HCT116 (cell line): ENCODE measurements around the gene RBCK1. TPM values are rescaled to one million over a fixed set of nuclear protein-coding genes. Genes with fewer than 3 reads are reported as not detected.

ENCODE experiments used
- ATAC-seq: fragments of 200-7000 bp; cut with Tn5 transposase; 2 replicates; pipeline ENCODE4 v1.9.1; 2020; ENCODE audit warnings: mild to moderate bottlenecking, moderate library complexity
- BruUV-seq: library from RNA; stranded (reverse); fragments of 400-500 nt; replicated peaks from 2 replicates; lab custom pipeline; 2021; lab: Mats Ljungman, UMichigan
- CTCF ChIA-PET: fragments of 300-600 bp; sonication (Branson Sonifier 250); formaldehyde crosslinking; loops from one replicate; lab custom pipeline; 2021; ENCODE audit warnings: antibody characterized with exemption; lab: Charles Lee
- POLR2A ChIA-PET: fragments of 300-600, 350-600 bp; sonication (Branson Sonifier 250); formaldehyde crosslinking; loops from one replicate; lab custom pipeline; 2021; ENCODE audit warnings: antibody characterized with exemption; lab: Charles Lee
- RAD21 ChIA-PET, 2 experiments: fragments of 300-600 bp; sonication (Branson Sonifier 250); formaldehyde crosslinking; loops; one replicate each; lab custom pipeline; 2023; ENCODE audit warnings: low total read pairs in 2 of 2; ENCODE audit not compliant: uncharacterized antibody in 2 of 2, unreplicated experiment in 2 of 2, low non-redundant PET in 1 of 2; lab: Charles Lee
- DNase-seq: peaks from one replicate; pipeline ENCODE4 v3.0.0-alpha.2; 2010; ENCODE audit warnings: low read depth, low spot score
- H2AFZ ChIP-seq: fragments of 200-600 bp; shearing (Covaris generic), sonication (generic); 2 replicates; pipeline ENCODE4 v1.6.1; 2017; ENCODE audit warnings: low read depth, mixed run types, mixed read lengths, antibody characterized with exemption, low read length; ENCODE audit not compliant: poor library complexity, severe bottlenecking
- H3K27ac ChIP-seq: 2 replicates; pipeline ENCODE4 v1.5.1; 2012; ENCODE audit warnings: low read depth, low read length
- H3K27me3 ChIP-seq: fragments of 200-600 bp; sonication (generic); 2 replicates; pipeline ENCODE4 v1.6.1; 2016; ENCODE audit warnings: mixed run types, low read length, mixed read lengths; ENCODE audit not compliant: insufficient read depth
- H3K36me3 ChIP-seq, 2 experiments: fragments of 200-500 bp in 1 of 2; fragments of 200-600 bp in 1 of 2; sonication (Bioruptor generic) in 1 of 2; sonication (generic) in 1 of 2; 2 replicates each; pipeline versions ENCODE4 v1.5.1 to v1.6.1; 2014 to 2016; ENCODE audit warnings: low read length in 2 of 2, inconsistent platforms in 1 of 2, mixed read lengths in 1 of 2, mixed run types in 1 of 2; ENCODE audit not compliant: insufficient read depth in 2 of 2, control insufficient read depth in 1 of 2
- H3K4me1 ChIP-seq, 2 experiments: fragments of 200-600 bp in 1 of 2; sonication (generic) in 1 of 2; 2 replicates each; pipeline versions ENCODE4 v1.5.1 to v1.6.1; 2012 to 2017; ENCODE audit warnings: low read length in 2 of 2, inconsistent platforms in 1 of 2, mild to moderate bottlenecking in 1 of 2, mixed read lengths in 1 of 2, mixed run types in 1 of 2, moderate library complexity in 1 of 2; ENCODE audit not compliant: insufficient read depth in 2 of 2, control insufficient read depth in 1 of 2
- H3K4me2 ChIP-seq: fragments of 200-600 bp; sonication (generic); 2 replicates; pipeline ENCODE4 v1.6.1; 2017; ENCODE audit warnings: mixed run types, low read length, mixed read lengths
- H3K4me3 ChIP-seq, 2 experiments: fragments of 200-600 bp in 1 of 2; sonication (generic) in 1 of 2; replicated peaks in 1 of 2; 2 replicates each; pipeline ENCODE4 v1.5.1; 2011 to 2016; ENCODE audit warnings: low read length in 2 of 2, control low read depth in 1 of 2, low read depth in 1 of 2, mild to moderate bottlenecking in 1 of 2, mixed read lengths in 1 of 2, mixed run types in 1 of 2
- H3K79me2 ChIP-seq: fragments of 200-600 bp; sonication (generic); 2 replicates; pipeline ENCODE4 v1.6.1; 2017; ENCODE audit warnings: mild to moderate bottlenecking, mixed run types, low read length, moderate library complexity, mixed read lengths; ENCODE audit not compliant: insufficient read depth
- H3K9ac ChIP-seq: fragments of 200-600 bp; sonication (generic); 2 replicates; pipeline ENCODE4 v1.6.1; 2016; ENCODE audit warnings: low read length, mixed read lengths
- H3K9me2 ChIP-seq: fragments of 200-600 bp; sonication (generic), shearing (Covaris generic); 2 replicates; pipeline ENCODE4 v1.6.1; 2017; ENCODE audit warnings: mixed run types, mild to moderate bottlenecking, moderate library complexity; ENCODE audit not compliant: insufficient read depth
- H3K9me3 ChIP-seq, 2 experiments: fragments of 200-500 bp in 1 of 2; fragments of 200-600 bp in 1 of 2; sonication (Bioruptor generic) in 1 of 2; sonication (generic) in 1 of 2; 2 replicates each; pipeline ENCODE4 v1.6.1; 2014 to 2017; ENCODE audit warnings: low read length in 2 of 2, mixed read lengths in 2 of 2, inconsistent platforms in 1 of 2, low read depth in 1 of 2, mild to moderate bottlenecking in 1 of 2, mixed run types in 1 of 2, moderate library complexity in 1 of 2; ENCODE audit not compliant: control insufficient read depth in 1 of 2, insufficient read depth in 1 of 2
- H4K20me1 ChIP-seq: fragments of 200-600 bp; sonication (generic), shearing (Covaris generic); 2 replicates; pipeline ENCODE4 v1.6.1; 2017; ENCODE audit warnings: mixed run types, mild to moderate bottlenecking, moderate library complexity; ENCODE audit not compliant: insufficient read depth
- ATF3 ChIP-seq: IDR thresholded peaks from 2 replicates; pipeline ENCODE4 v1.6.1; 2012
- CBX3 ChIP-seq: IDR thresholded peaks from 2 replicates; pipeline ENCODE4 v1.6.1; 2012; ENCODE audit warnings: low read depth
- CEBPB ChIP-seq: IDR thresholded peaks from 2 replicates; pipeline ENCODE4 v1.6.1; 2012; ENCODE audit warnings: low read depth
- CTCF ChIP-seq, 3 experiments: fragments of 200-600 bp in 1 of 3; sonication (generic) in 1 of 3; IDR thresholded peaks in 2 of 3; conservative IDR thresholded peaks in 1 of 3; 2 replicates each; pipeline ENCODE4 v1.5.1; 2012 to 2017; ENCODE audit warnings: low read depth in 2 of 3, low read length in 2 of 3, antibody characterized with exemption in 1 of 3, borderline replicate concordance in 1 of 3, control low read depth in 1 of 3, mild to moderate bottlenecking in 1 of 3, mixed read lengths in 1 of 3, mixed run types in 1 of 3, moderate library complexity in 1 of 3; ENCODE audit not compliant: insufficient read depth in 1 of 3
- ELF1 ChIP-seq: IDR thresholded peaks from 2 replicates; pipeline ENCODE4 v1.6.1; 2012; ENCODE audit warnings: low read depth, borderline replicate concordance
- EZH2 ChIP-seq: fragments of 200-600 bp; sonication (generic); IDR thresholded peaks from 2 replicates; pipeline ENCODE4 v1.6.1; 2017; ENCODE audit warnings: antibody characterized with exemption, mixed run types
- EZH2phosphoT487 ChIP-seq: fragments of 200-600 bp; IDR thresholded peaks from 2 replicates; pipeline ENCODE4 v1.6.1; 2018; ENCODE audit warnings: antibody characterized with exemption, borderline replicate concordance
- FOSL1 ChIP-seq: IDR thresholded peaks from 2 replicates; pipeline ENCODE4 v1.6.1; 2012; ENCODE audit warnings: low read depth
- JUND ChIP-seq: IDR thresholded peaks from 2 replicates; pipeline ENCODE4 v1.6.1; 2012
- MAX ChIP-seq: IDR thresholded peaks from 2 replicates; pipeline ENCODE4 v1.6.1; 2012
- POLR2A ChIP-seq: IDR thresholded peaks from 2 replicates; pipeline ENCODE4 v1.7.0; 2011; ENCODE audit warnings: borderline replicate concordance; ENCODE audit not compliant: insufficient read depth, insufficient read length; ENCODE audit errors: extremely low read depth
- POLR2AphosphoS5 ChIP-seq: IDR thresholded peaks from 2 replicates; pipeline ENCODE4 v1.6.1; 2011; ENCODE audit warnings: mild to moderate bottlenecking, low read depth, low read length, moderate library complexity
- RAD21 ChIP-seq: IDR thresholded peaks from 2 replicates; pipeline ENCODE4 v1.6.1; 2012; ENCODE audit warnings: low read depth, mild to moderate bottlenecking
- SP1 ChIP-seq: IDR thresholded peaks from 2 replicates; pipeline ENCODE4 v1.6.1; 2012; ENCODE audit warnings: low read depth
- SRF ChIP-seq: IDR thresholded peaks from 2 replicates; pipeline ENCODE4 v1.6.1; 2012; ENCODE audit warnings: low read depth
- YY1 ChIP-seq: IDR thresholded peaks from 2 replicates; pipeline ENCODE4 v1.6.1; 2011; ENCODE audit warnings: low read length, low read depth, moderate library complexity, mild to moderate bottlenecking; ENCODE audit not compliant: insufficient replicate concordance; ENCODE audit errors: extremely low read depth
- ZFX ChIP-seq: fragments of 450-650 bp; IDR thresholded peaks from 2 replicates; pipeline ENCODE4 v1.6.1; 2017
- ZNF274 ChIP-seq: fragments of 200-500 bp; sonication (Bioruptor generic); IDR thresholded peaks from 2 replicates; pipeline ENCODE4 v1.6.1; 2014; ENCODE audit warnings: mild to moderate bottlenecking, low read depth, low read length, inconsistent platforms
- intact Hi-C: fragments of 100-400 bp; cut with micrococcal nuclease; formaldehyde crosslinking; loops from 2 replicates; pipeline ENCODE4 v1.10.0; 2022
- total RNA-seq: library from RNA; stranded (reverse); gene quantifications from one replicate; pipeline ENCODE4 v1.2.1, GENCODE V29; 2021; ENCODE audit not compliant: unreplicated experiment
- TF ChIP-seq, protein P1 (sequence below): IDR thresholded peaks from 2 replicates; pipeline ENCODE4 v1.6.1; 2011; ENCODE audit warnings: mild to moderate bottlenecking, low read length, moderate library complexity; ENCODE audit not compliant: insufficient replicate concordance; ENCODE audit errors: extremely low read depth
- TF ChIP-seq, protein P2 (sequence below): IDR thresholded peaks from 2 replicates; pipeline ENCODE4 v1.6.1; 2012; ENCODE audit warnings: low read depth

Gene RBCK1
- total RNA-seq, 1 experiment from 2014 or later, result 180 TPM

DNA sequence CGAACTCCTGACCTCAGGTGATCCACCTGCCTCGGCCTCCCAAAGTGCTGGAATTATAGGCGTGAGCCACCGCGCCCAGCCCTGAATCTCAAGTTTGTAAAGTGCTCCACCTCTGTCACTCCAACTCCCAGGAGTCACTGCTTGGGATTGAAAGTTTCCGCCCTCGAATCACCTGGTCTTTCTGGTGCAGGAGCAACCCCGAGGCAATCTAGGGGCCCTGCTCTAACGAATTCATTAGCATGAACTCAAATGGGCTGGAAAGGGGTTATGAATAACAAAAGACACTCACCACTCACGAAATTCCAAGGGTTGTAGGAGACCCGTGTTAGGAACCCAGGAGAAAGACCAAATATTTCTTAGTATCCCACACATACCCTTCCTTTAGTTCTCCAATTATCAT, 26.1 kb downstream of the RBCK1 start:
- H3K4me1 ChIP-seq, result peaks cover 0 to 5% of the 10 kb centered on the region in 2 experiments; a peak in 1 of 4 replicates
- H3K9me2 ChIP-seq, result no peaks in the 10 kb centered on the region
- no peak overlapping the region for H2AFZ ChIP-seq
- H3K9me3 ChIP-seq, result no peaks in the 10 kb centered on the region
- no peaks in the 10 kb centered on the region for H4K20me1 ChIP-seq
- H3K4me3 ChIP-seq, result no peak overlapping the region
- no peak overlapping the region for H3K4me2 ChIP-seq
- H3K36me3 ChIP-seq, result peaks cover 14 to 32% of the 10 kb centered on the region in 2 experiments; a peak in 3 of 4 replicates
- ChIA-PET RAD21 (no interaction called here), POLR2A (no interaction called here), CTCF (no interaction called here)
- DNase-seq, result no peak
- no peaks in the 10 kb centered on the region for H3K79me2 ChIP-seq
- H3K9ac ChIP-seq, result no peak overlapping the region
- no TSS peak for BruUV-seq
- no peaks in the 10 kb centered on the region for H3K27me3 ChIP-seq
- H3K27ac ChIP-seq, result no peak overlapping the region
- ATAC-seq, result no peak
- intact Hi-C loops, result no loop called here
- TF ChIP-seq, protein P1, sequence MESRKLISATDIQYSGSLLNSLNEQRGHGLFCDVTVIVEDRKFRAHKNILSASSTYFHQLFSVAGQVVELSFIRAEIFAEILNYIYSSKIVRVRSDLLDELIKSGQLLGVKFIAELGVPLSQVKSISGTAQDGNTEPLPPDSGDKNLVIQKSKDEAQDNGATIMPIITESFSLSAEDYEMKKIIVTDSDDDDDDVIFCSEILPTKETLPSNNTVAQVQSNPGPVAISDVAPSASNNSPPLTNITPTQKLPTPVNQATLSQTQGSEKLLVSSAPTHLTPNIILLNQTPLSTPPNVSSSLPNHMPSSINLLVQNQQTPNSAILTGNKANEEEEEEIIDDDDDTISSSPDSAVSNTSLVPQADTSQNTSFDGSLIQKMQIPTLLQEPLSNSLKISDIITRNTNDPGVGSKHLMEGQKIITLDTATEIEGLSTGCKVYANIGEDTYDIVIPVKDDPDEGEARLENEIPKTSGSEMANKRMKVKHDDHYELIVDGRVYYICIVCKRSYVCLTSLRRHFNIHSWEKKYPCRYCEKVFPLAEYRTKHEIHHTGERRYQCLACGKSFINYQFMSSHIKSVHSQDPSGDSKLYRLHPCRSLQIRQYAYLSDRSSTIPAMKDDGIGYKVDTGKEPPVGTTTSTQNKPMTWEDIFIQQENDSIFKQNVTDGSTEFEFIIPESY, result no peak
- TF ChIP-seq SP1 (no peak), CBX3 (no peak), YY1 (no peak), CTCF (IDR thresholded peaks at IDR 0.05 in 2 of 3, conservative IDR thresholded peaks at IDR 0.05 in 1 of 3; ENCODE audit: borderline replicate concordance in 1 of 3, insufficient read depth in 1 of 3, low read depth in 2 of 3, low read length in 2 of 3) (no peak), EZH2 (no peak), FOSL1 (no peak), JUND (no peak), CEBPB (no peak), SRF (no peak), ZFX (no peak), POLR2AphosphoS5 (no peak), EZH2phosphoT487 (no peak), RAD21 (no peak), ATF3 (no peak), ZNF274 (no peak), POLR2A (no peak), ELF1 (no peak), MAX (no peak)
- TF ChIP-seq, protein P2, sequence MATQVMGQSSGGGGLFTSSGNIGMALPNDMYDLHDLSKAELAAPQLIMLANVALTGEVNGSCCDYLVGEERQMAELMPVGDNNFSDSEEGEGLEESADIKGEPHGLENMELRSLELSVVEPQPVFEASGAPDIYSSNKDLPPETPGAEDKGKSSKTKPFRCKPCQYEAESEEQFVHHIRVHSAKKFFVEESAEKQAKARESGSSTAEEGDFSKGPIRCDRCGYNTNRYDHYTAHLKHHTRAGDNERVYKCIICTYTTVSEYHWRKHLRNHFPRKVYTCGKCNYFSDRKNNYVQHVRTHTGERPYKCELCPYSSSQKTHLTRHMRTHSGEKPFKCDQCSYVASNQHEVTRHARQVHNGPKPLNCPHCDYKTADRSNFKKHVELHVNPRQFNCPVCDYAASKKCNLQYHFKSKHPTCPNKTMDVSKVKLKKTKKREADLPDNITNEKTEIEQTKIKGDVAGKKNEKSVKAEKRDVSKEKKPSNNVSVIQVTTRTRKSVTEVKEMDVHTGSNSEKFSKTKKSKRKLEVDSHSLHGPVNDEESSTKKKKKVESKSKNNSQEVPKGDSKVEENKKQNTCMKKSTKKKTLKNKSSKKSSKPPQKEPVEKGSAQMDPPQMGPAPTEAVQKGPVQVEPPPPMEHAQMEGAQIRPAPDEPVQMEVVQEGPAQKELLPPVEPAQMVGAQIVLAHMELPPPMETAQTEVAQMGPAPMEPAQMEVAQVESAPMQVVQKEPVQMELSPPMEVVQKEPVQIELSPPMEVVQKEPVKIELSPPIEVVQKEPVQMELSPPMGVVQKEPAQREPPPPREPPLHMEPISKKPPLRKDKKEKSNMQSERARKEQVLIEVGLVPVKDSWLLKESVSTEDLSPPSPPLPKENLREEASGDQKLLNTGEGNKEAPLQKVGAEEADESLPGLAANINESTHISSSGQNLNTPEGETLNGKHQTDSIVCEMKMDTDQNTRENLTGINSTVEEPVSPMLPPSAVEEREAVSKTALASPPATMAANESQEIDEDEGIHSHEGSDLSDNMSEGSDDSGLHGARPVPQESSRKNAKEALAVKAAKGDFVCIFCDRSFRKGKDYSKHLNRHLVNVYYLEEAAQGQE, result no peak
